Urothelium cell line (cell line): ENCODE results near the gene PDP2.

ENCODE experiments used
- DNase-seq: peaks from one replicate; pipeline ENCODE4 v3.0.0; 2011; ENCODE audit warnings: low spot score, mixed read lengths
- FAIRE-seq: peaks from 2 replicates; lab custom pipeline; 2011; peaks lifted over from hg19 to GRCh38; lab: Jason Lieb, UNC

PDP2 gene

DNA sequence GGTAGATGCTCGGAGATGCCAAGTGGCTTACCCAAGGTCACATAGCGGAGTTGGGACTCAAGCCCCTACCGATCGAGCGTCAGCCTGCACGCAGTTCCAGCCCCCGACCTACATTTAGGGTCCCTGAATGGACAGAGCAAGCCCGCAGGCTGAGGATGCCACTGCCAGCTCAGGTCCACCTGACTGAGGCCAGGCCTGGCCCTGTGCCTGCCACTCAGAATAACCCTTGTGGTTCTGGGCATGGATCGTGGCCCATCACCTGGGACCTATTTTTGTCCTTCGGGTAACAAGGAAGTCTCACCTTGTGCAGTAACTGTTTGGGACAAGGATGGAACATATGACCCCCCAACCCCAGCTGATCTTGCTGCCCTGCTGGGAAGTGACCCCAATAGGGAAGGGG, 21.3 kb downstream of the PDP2 start:
- DNase-seq (no peak), FAIRE-seq (no peak)

- DNase-seq (no peak), FAIRE-seq (no peak)
Observed at GRCh38 chr16:66902648-66903543, 22.6 kb downstream of the PDP2 start.

- FAIRE-seq (no peak), DNase-seq (no peak)
Observed at GRCh38 chr16:66903544-66904427, 23.5 kb downstream of the PDP2 start.

- no peak for DNase-seq
- FAIRE-seq, result no peak
Observed at GRCh38 chr16:66904428-66904845, 24.1 kb downstream of the PDP2 start.

- FAIRE-seq (no peak), DNase-seq (no peak)
Observed at GRCh38 chr16:66904846-66905632, 24.7 kb downstream of the PDP2 start.

- DNase-seq (no peak), FAIRE-seq (no peak)
Observed at GRCh38 chr16:66905633-66906539, 25.6 kb downstream of the PDP2 start.

DNA sequence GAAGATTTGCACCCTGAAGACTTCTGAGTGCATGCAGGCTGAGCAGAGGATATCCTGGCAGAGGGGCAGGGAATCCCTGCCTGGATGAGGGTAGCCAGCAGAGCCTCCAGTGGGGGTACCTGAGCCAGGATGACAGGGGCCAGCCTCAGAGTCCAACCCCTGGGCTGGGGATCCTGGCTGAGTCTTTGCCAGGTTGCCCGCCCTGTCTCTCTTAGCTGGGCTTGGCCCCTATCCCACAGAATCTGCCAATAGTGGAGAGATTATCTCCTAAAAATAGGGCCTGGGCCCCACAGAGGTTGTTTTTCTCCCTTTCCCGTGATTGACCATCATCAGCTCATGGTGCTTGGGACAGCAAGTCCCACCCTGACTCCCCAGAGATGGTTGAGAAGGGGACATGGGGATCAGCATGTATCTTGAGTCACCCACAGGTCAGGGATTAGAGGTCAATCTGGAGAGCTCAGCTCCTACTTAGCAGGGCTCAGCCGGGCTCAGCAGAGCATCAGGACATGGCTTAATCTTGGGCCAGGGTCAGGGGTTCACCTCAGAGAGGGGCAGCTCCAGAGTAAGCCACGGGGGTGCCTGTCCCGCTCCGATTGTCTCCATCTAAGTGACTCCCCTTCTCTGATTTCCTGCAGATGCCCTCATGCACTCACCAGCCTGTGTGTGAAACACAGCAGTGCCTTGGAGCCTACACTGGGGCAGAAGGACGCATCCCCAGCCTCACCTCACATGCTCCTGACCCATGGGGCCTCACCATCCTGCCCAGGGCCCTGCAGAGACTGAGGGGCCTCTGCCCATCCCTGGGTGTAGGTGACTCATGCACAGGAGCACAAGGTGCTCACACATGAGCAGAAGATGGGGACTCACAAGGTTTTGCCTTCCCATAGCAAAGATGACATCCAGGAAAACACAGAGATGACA, 26.9 kb downstream of the PDP2 start:
- FAIRE-seq, result no peak
- no peak for DNase-seq

DNA sequence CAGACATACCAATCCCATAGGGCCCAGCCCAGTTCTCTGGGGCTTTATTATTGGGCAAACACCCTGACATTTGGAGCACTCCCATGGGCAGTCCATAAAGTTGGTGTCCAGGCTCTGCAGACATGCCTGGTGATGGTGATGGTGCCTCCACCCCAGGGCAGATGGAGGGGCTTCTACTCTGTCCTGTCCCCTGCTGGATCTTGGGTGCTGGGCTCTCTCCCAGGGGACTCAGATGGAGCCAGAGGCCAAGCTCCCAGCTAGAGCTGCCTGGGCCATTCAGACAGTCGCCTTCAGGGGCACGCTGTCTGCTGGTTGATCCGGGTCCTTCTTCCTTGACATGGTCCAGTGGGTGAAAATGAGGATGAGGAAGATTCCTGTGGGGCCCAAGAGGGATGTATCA, 27.8 kb downstream of the PDP2 start:
- DNase-seq (no peak), FAIRE-seq (no peak)

DNA sequence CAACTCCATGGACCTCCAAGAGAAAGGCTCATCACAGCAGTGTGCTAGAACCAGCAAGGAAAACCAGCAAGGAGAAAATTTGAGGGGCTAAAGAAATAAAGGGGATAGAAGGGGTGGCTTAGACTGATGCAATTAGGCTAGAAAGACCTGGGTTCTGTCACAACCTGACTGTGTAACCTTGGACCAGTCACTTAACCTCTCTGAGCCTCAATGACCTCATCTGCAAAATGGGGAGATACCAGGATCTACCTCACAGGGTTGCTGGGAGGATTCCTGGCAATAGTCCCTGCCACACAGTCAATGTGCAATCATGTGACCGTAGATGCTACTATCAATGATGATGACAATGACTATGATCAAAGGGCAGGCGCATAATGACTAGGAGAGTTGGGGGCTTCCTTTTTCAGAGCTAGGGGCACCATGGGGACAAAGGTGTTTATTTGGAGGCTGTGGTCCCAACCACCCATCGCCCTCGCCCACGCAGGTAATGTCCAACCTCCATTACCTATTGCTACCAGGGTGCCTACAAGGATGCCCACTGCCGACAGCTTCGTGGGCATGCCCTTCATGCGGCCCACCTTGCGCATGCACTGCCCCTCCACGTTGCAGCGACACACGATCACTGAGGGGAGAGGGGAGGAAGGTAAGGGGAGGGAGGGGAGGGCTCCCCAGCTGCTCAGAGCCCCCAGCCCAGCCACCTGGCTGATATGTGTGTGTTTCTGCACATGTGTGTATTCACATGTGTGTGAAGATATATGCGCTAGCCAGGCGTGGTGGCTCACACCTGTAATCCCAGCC, 28.6 kb downstream of the PDP2 start:
- DNase-seq, result no peak
- no peak for FAIRE-seq

GRCh38 chr16:66910175-66910940, 30.0 kb downstream of the PDP2 start:
- FAIRE-seq, result no peak

GRCh38 chr16:66911112-66911511, 30.8 kb downstream of the PDP2 start:
- FAIRE-seq (no peak), DNase-seq (no peak)

More at GRCh38 chr16:66910175-66910940, 30.0 kb downstream of the PDP2 start:
- no peak for DNase-seq

DNA sequence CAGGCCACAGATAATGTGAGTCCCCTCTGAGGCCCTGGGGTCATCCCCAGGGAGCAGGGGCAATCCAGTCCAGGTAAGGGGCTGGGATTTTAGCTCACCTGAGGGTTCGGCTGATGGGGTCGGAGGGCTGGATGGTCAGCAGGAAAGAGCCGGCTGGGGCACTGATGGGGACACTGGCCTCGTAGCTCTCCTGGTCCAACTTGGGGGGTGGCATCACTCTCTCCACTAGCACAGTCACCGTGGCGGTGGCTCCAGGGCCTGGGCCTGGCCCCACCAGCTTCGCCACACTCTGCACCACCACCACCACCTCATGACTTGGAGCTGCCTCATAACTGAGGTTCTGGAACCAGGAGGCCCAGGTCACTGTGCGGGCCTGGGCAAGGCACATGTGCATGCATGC, 31.5 kb downstream of the PDP2 start:
- FAIRE-seq (no peak), DNase-seq (no peak)

DNA sequence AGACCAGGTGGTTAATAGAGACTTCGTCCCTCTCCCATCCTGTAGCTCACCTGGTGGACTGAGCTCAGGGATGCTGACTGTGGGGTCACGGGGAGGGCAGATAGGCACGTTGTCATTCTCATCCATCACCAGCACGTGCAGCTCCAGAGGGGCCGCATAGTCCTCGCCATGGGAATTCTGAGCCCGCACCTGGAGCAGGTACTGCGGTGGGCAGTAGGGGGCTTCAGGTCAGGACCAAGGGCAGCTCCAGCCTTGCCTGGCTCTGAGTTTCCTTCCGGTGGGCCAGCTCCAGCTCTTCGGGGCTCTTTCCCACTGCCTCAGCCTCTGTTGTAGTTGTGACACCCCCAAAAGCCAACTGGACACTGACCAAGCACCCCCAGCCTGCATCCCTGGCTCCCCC, 32.8 kb downstream of the PDP2 start:
- DNase-seq (no peak), FAIRE-seq (no peak)

GRCh38 chr16:66913711-66914110, 33.4 kb downstream of the PDP2 start:
- FAIRE-seq, result no peak
- DNase-seq, result no peak

DNA sequence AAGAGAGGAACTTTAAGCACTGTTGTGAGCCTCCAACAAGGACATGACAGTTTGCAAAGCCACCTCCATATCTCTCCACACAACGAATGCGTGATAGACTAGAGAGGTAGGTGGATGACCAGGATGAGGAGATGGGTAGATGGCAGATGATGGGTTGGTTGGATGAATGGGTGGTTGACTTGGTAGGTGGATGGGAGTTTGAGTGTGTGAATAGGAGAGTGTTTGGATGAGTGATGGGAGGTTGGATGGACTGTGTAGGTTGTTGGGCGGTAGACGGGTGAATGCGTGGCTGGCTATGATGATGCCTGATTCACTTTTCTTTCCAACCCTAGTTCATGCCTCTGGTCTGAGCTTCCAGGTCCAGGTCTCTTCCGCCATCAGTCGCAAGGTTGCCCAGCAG, 34.2 kb downstream of the PDP2 start:
- DNase-seq (no peak), FAIRE-seq (no peak)

DNA sequence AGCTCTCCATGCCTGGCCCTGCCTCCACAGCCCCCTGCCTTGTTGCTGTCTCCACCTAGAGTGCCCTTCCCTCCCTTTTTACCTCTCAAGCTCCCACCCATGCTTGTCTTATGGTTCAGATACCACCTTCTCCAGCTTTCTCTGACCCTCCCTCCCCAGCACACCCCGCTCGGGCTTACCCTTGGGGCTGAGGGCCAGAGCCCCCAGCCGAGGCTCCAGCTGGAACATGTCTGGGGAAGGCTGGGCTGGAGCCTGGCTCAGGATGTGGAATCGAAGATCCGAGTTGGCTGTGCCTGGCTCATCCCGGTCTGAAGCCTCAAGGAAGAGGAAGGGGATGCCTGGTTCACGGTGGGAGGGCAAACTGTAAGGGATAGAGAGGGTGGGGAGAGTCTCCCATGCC, 34.7 kb downstream of the PDP2 start:
- DNase-seq, result no peak
- FAIRE-seq, result no peak

DNA sequence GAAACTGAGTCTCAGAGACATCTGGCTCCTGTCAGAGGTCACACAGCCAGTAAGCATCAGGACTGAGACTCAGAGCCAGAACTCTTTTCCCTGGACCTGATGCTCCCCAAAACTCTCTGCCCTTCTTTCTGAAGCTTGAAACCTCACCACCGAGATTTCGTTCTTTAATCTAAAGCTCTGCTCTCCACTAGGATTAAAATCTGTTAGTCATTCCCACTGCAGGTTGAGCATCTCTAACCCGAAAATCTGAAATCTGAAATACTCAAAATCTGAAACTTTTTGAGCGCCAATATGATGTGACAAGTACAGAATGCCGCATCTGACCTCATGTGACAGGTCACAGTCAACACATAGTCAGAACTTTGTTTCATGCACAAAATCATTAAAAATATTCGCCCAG, 36.2 kb downstream of the PDP2 start:
- FAIRE-seq, result no peak
- no peak for DNase-seq
